HG03103 (cell line): ENCODE measurements around the gene RALB.
A peak's percentile ranks its signal among the peaks of the same experiment; 100 is the strongest.

Experiments
- ATAC-seq: cut with Tn5 transposase; IDR thresholded peaks from one replicate; pipeline ENCODE4 v1.9.1; 2021; ENCODE audit warnings: low read depth; ENCODE audit not compliant: unreplicated experiment

Gene RALB

DNA sequence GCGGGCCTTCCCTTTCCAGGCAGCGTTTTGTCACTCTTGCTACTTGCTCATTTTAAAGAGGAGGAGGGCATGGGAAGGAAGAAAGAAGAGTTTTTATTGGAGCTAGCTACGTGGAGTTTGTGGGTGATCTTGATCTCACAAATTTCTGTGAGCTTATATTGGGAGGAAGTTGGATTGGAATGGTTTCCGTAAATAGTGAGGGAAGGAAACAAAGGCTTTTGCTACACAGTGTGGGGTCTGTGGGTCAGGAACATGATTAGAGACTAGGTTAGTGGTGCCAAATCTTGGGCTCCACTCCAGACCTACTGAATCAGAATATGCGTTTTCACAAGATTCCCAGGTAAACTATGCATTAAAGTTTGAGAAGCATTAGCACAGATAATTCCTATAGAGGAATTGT is 8.1 kb downstream of the RALB start:
- no peak for ATAC-seq

- ATAC-seq: peak; percentile 64
Measured at GRCh38 chr2:120261387-120262006, 8.8 kb downstream of the RALB start.

DNA sequence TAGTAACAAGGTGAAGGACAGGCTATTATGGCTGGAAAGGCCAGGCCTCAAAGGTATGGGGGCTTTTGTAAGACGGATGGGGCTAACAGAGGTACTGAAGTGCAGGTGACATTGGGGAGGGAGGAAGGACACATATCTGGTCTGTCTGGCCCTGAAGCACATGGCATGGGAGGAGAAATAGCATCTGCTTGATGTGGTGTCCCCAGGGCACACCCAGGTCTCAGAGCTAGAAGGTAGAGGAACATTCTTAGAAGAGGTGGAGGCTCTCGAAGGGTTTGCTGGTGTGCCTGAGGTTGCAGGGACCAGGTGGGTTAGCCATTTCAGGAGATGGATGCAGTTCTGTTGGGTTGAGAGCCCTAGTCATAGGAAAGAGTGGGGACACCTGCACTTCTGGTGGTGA is 9.5 kb downstream of the RALB start:
- ATAC-seq: no peak

GRCh38 chr2:120262761-120263428 is 10.2 kb downstream of the RALB start:
- ATAC-seq: no peak

DNA sequence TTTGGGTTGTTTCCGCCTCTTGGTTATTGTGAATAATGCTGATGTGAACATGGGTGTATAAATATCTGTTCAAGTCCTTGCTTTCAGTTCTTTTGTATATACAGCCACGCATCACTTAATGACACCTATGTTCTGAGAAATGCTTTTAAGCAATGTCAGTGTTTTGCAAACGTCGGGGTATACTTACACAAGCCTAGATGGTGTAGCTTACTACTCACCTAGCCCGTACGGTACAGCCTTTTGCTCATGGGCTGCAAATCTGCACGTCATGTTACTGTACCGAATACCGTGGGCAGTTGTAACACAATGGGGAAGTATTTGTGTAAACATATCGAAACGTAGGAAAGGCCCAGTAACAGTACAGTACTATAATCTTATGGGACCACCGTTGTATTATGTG is 12.4 kb downstream of the RALB start:
- ATAC-seq: peak; percentile 56

DNA sequence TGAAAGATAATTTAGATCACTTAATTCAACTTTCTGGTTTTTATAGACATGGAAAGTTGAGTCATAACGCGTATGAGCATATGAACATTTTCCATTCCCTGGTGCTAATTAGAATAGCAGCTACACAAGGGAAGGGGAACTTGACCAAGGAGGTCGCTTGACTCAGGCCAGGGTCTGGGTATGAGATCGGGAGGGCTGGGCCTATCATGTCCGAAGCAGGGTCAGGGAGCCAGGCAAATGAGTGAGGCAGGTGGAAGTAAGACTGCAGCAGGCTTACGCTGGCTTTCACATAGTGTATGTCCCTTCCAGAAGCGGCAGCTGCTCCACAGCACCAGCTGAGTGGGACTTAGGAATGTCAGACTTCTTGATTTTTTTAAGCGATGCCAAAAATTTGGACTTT is 14.7 kb downstream of the RALB start:
- ATAC-seq: no peak

DNA sequence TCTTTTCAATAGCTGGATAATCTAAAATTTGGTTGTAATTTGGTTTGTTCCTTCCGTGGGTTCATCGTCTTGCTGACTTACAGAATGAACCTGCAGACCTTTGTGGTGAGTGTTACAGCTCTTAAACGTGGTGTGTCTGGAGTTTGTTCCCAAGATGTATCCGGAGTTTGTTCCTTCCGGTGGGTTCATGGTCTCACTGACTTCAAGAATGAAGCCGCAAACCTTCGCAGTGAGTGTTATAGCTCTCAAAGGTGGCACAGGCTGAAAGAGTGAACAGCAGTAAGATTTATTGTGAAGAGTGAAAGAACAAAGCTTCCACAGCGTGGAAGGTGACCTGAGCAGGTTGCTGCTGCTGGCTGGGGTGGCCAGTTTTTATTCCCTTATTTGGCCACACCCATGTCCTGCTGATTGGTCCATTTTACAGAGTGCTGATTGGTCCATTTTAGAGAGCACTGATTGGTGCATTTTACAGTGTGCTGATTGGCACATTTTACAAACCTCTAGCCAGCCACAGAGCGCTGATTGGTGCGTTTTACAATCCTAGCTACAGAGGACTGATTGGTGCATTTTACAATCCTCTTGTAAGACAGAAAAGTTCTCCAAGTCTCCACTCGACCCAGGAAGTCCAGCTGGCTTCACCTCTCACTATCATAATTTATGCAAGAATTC is 16.6 kb downstream of the RALB start:
- no peak for ATAC-seq

GRCh38 chr2:120269816-120270215 is 17.2 kb downstream of the RALB start:
- no peak for ATAC-seq

DNA sequence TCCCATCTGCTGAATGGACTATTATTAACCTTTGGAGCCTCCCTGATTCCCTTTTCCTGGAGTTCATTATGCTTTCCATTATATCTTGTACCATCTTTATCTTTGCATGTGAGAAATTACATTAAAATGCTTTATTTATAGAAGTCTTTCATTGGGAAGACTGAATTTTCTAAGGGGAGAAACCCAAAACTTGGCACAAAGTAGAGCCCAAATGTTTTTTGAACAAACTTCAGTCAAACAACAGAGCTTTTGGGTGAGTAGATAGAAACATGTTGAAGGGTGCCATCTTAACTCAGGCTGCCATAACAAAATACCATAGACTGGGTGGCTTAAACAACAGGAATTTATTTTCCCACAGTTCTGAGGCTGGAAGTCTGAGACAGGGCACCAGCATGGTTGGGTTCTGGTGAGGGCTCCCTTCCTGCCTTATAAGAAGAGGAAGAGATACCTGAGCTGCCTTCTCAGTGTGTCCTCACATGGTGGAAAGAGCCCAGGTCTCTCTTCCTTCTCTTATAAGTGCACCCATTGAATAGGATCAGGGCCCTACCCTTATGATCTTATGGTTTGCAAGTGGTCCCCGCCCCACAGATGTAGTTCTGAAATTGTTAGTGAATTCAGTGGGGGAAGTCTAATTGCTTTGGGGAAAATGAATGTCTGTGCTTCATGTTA is 19.2 kb downstream of the RALB start:
- no peak for ATAC-seq

- ATAC-seq: no peak
Measured at GRCh38 chr2:120272763-120273481, 20.3 kb downstream of the RALB start.

- ATAC-seq: no peak
Measured at GRCh38 chr2:120275617-120276400, 23.2 kb downstream of the RALB start.

- no peak for ATAC-seq
Measured at GRCh38 chr2:120277505-120278205, 25.0 kb downstream of the RALB start.

DNA sequence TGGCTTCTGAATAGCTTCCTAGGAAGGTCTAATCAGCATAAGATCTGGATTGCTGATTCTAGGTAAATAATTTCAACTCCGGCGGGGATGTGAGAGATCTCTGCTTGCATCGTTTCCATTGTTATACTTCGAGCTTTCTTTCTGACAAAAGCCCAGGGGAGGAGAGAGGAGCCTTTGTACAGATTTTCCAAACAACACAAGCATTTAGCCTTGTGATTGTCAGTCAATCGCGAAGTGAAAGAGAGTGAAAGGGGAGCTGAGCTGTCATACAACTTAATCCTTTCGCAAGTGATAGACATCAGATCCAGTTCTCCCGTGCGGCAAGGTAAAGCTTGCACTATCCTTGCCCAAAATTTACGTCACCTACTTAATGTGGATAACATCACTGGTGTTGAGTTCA is 26.2 kb downstream of the RALB start:
- no peak for ATAC-seq

DNA sequence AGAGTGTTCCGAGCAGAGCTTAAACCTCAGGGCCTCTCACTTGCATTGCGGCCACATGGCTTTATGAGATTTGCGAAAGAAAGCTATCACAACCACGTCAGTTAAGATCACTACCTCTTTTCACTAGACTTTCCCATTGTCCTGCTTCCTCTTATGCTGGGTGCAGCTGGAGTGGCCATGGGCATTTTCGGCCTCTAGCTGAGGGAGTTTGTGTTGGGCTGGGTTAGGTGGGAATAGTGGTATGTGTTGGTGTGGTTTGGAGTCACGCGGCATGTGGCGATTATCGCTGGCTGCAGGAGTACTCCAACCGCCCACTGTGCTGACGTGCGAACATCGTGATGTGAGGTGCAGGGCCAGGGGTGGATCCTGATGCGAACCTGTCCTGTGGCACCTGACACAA is 27.1 kb downstream of the RALB start:
- no peak for ATAC-seq

- no peak for ATAC-seq
Measured at GRCh38 chr2:120283649-120284048, 31.0 kb downstream of the RALB start.

GRCh38 chr2:120285056-120285455 is 32.4 kb downstream of the RALB start:
- no peak for ATAC-seq

GRCh38 chr2:120287183-120288015 is 34.7 kb downstream of the RALB start:
- ATAC-seq: peak; percentile 96

- ATAC-seq: no peak
Measured at GRCh38 chr2:120288016-120288373, 35.3 kb downstream of the RALB start.
